ENCODE results near the gene PXDC1.

Gene PXDC1

GRCh38 chr6:3745566-3746118 is 5.9 kb downstream of the PXDC1 start:
- H2AK5ac ChIP-seq (ENCODE audit: low read depth, low read length), result no peak overlapping the region
- no peak overlapping the region for H2BK12ac ChIP-seq (ENCODE audit: low read length)
- H3K18ac ChIP-seq (ENCODE audit: low read length), result no peak overlapping the region
- peaks cover 4 to 35% of the 10 kb centered on the region in 2 donors for H3K4me1 ChIP-seq (ENCODE audit: control insufficient read depth in 2 of 2, insufficient read depth in 1 of 2, low read depth in 1 of 2, low read length in 2 of 2)
- no peak overlapping the region for H4K8ac ChIP-seq (ENCODE audit: low read depth, low read length)
- WGBS, 2 donors (ENCODE audit: extremely low coverage in 2 of 2, insufficient read length in 2 of 2, insufficient replicate concordance in 1 of 2), result no CpG with 5 or more reads among the region's 4 CpGs
- H3K23ac ChIP-seq (ENCODE audit: low read depth, low read length, poor library complexity), result no peak overlapping the region
- no peak overlapping the region for H2BK120ac ChIP-seq (ENCODE audit: low read depth, low read length)
- no peak overlapping the region for H4K91ac ChIP-seq (ENCODE audit: low read depth, low read length, poor library complexity)
- no peak overlapping the region for H3K9ac ChIP-seq (ENCODE audit: low read depth, low read length, poor library complexity)
- no peaks in the 10 kb centered on the region for H3K9me3 ChIP-seq (replicated peaks in 1 of 2; ENCODE audit: control insufficient read depth in 2 of 2, insufficient read depth in 1 of 2, low read depth in 1 of 2, low read length in 2 of 2)
- H3K4me2 ChIP-seq (ENCODE audit: insufficient read depth, low read length, poor library complexity, severe bottlenecking), result no peak overlapping the region
- H3K4me3 ChIP-seq (ENCODE audit: low read length in 2 of 2), result no peak overlapping the region
- no peak for DNase-seq (ENCODE audit: low spot score)
- H3K14ac ChIP-seq (ENCODE audit: low read length), result no peak overlapping the region
- H3K27ac ChIP-seq (replicated peaks; ENCODE audit: low read length), result no peak overlapping the region
- H2BK5ac ChIP-seq (ENCODE audit: low read length), result no peak overlapping the region
- H3K4ac ChIP-seq (ENCODE audit: low read length), result no peak overlapping the region
- peaks cover 2% of the 10 kb centered on the region for H3K79me1 ChIP-seq (ENCODE audit: low read depth, low read length)
- H3K36me3 ChIP-seq (replicated peaks in 1 of 2; ENCODE audit: control insufficient read depth in 2 of 2, insufficient read depth in 2 of 2, low read length in 2 of 2), result peaks cover 0 to 40% of the 10 kb centered on the region in 2 donors
- H2BK15ac ChIP-seq (ENCODE audit: low read length), result no peak overlapping the region
- no peak overlapping the region for H2AFZ ChIP-seq (ENCODE audit: low read length)
- peaks cover 0 to 23% (median 2%) of the 10 kb centered on the region in 3 experiments for H3K27me3 ChIP-seq (ENCODE audit: control insufficient read depth in 3 of 3, insufficient read depth in 3 of 3, low read depth in 1 of 3, low read length in 3 of 3)

GRCh38 chr6:3744901-3745470 is 6.5 kb downstream of the PXDC1 start:
- no peak overlapping the region for H2BK15ac ChIP-seq (ENCODE audit: low read length)
- no peak for DNase-seq (ENCODE audit: low spot score)
- no peak overlapping the region for H3K27ac ChIP-seq (replicated peaks; ENCODE audit: low read length)
- no peaks in the 10 kb centered on the region for H3K9me3 ChIP-seq (replicated peaks in 1 of 2; ENCODE audit: control insufficient read depth in 2 of 2, insufficient read depth in 1 of 2, low read depth in 1 of 2, low read length in 2 of 2)
- H2BK12ac ChIP-seq (ENCODE audit: low read length), result no peak overlapping the region
- no peak overlapping the region for H3K14ac ChIP-seq (ENCODE audit: low read length)
- no peak overlapping the region for H2BK5ac ChIP-seq (ENCODE audit: low read length)
- no peak overlapping the region for H3K18ac ChIP-seq (ENCODE audit: low read length)
- H4K91ac ChIP-seq (ENCODE audit: low read depth, low read length, poor library complexity), result no peak overlapping the region
- H3K4me2 ChIP-seq (ENCODE audit: insufficient read depth, low read length, poor library complexity, severe bottlenecking), result no peak overlapping the region
- H2AFZ ChIP-seq (ENCODE audit: low read length), result no peak overlapping the region
- no peak overlapping the region for H3K9ac ChIP-seq (ENCODE audit: low read depth, low read length, poor library complexity)
- no peak overlapping the region for H3K23ac ChIP-seq (ENCODE audit: low read depth, low read length, poor library complexity)
- H4K8ac ChIP-seq (ENCODE audit: low read depth, low read length), result no peak overlapping the region
- WGBS, 2 donors (ENCODE audit: extremely low coverage in 2 of 2, insufficient read length in 2 of 2, insufficient replicate concordance in 1 of 2), result no CpG with 5 or more reads among the region's 20 CpGs
- peaks cover 3% of the 10 kb centered on the region for H3K79me1 ChIP-seq (ENCODE audit: low read depth, low read length)
- H3K27me3 ChIP-seq (ENCODE audit: control insufficient read depth in 3 of 3, insufficient read depth in 3 of 3, low read depth in 1 of 3, low read length in 3 of 3), result peaks cover 0 to 16% (median 2%) of the 10 kb centered on the region in 3 experiments
- H3K4ac ChIP-seq (ENCODE audit: low read length), result no peak overlapping the region
- peaks cover 0 to 44% of the 10 kb centered on the region in 2 donors for H3K36me3 ChIP-seq (replicated peaks in 1 of 2; ENCODE audit: control insufficient read depth in 2 of 2, insufficient read depth in 2 of 2, low read length in 2 of 2)
- H3K4me3 ChIP-seq (ENCODE audit: low read length in 2 of 2), result no peak overlapping the region
- H3K4me1 ChIP-seq (ENCODE audit: control insufficient read depth in 2 of 2, insufficient read depth in 1 of 2, low read depth in 1 of 2, low read length in 2 of 2), result peaks cover 4 to 33% of the 10 kb centered on the region in 2 donors
- H2AK5ac ChIP-seq (ENCODE audit: low read depth, low read length), result no peak overlapping the region
- H2BK120ac ChIP-seq (ENCODE audit: low read depth, low read length), result no peak overlapping the region

- H2BK15ac ChIP-seq (ENCODE audit: low read length), result no peak overlapping the region
- no peaks in the 10 kb centered on the region for H3K9me3 ChIP-seq (replicated peaks in 1 of 2; ENCODE audit: control insufficient read depth in 2 of 2, insufficient read depth in 1 of 2, low read depth in 1 of 2, low read length in 2 of 2)
- H3K79me1 ChIP-seq (ENCODE audit: low read depth, low read length), result peaks cover 3% of the 10 kb centered on the region
- H2AFZ ChIP-seq (ENCODE audit: low read length), result no peak overlapping the region
- H3K9ac ChIP-seq (ENCODE audit: low read depth, low read length, poor library complexity), result peak overlapping the region; percentile 26
- peak overlapping the region; percentile 71 for H2AK5ac ChIP-seq (ENCODE audit: low read depth, low read length)
- no peak overlapping the region for H2BK12ac ChIP-seq (ENCODE audit: low read length)
- H2BK120ac ChIP-seq (ENCODE audit: low read depth, low read length), result no peak overlapping the region
- no peak overlapping the region for H3K4me3 ChIP-seq (ENCODE audit: low read length in 2 of 2)
- no CpG with 5 or more reads among the region's 19 CpGs for WGBS, 2 donors (ENCODE audit: extremely low coverage in 2 of 2, insufficient read length in 2 of 2, insufficient replicate concordance in 1 of 2)
- H3K27me3 ChIP-seq (ENCODE audit: control insufficient read depth in 3 of 3, insufficient read depth in 3 of 3, low read depth in 1 of 3, low read length in 3 of 3), result peaks cover 0 to 10% (median under 1%) of the 10 kb centered on the region in 3 experiments
- no peak overlapping the region for H3K27ac ChIP-seq (replicated peaks; ENCODE audit: low read length)
- H3K36me3 ChIP-seq (replicated peaks in 1 of 2; ENCODE audit: control insufficient read depth in 2 of 2, insufficient read depth in 2 of 2, low read length in 2 of 2), result peaks cover 0 to 45% of the 10 kb centered on the region in 2 donors
- no peak overlapping the region for H4K91ac ChIP-seq (ENCODE audit: low read depth, low read length, poor library complexity)
- H3K18ac ChIP-seq (ENCODE audit: low read length), result peak overlapping the region; percentile 3
- no peak overlapping the region for H3K4me2 ChIP-seq (ENCODE audit: insufficient read depth, low read length, poor library complexity, severe bottlenecking)
- H3K4ac ChIP-seq (ENCODE audit: low read length), result no peak overlapping the region
- H3K14ac ChIP-seq (ENCODE audit: low read length), result peak overlapping the region; percentile 51
- H2BK5ac ChIP-seq (ENCODE audit: low read length), result no peak overlapping the region
- H3K23ac ChIP-seq (ENCODE audit: low read depth, low read length, poor library complexity), result no peak overlapping the region
- no peak for DNase-seq (ENCODE audit: low spot score)
- no peak overlapping the region for H4K8ac ChIP-seq (ENCODE audit: low read depth, low read length)
- H3K4me1 ChIP-seq (ENCODE audit: control insufficient read depth in 2 of 2, insufficient read depth in 1 of 2, low read depth in 1 of 2, low read length in 2 of 2), result peaks cover 2 to 27% of the 10 kb centered on the region in 2 donors
Measured at GRCh38 chr6:3744211-3744900, 7.2 kb downstream of the PXDC1 start.

- Histone ChIP-seq H3K23ac (ENCODE audit: low read depth, low read length, poor library complexity) (no peak overlapping the region), H2BK120ac (ENCODE audit: low read depth, low read length) (no peak overlapping the region), H3K79me1 (ENCODE audit: low read depth, low read length) (peaks cover 3% of the 10 kb centered on the region), H3K14ac (ENCODE audit: low read length) (no peak overlapping the region), H3K9me3 (replicated peaks in 1 of 2; ENCODE audit: control insufficient read depth in 2 of 2, insufficient read depth in 1 of 2, low read depth in 1 of 2, low read length in 2 of 2) (no peaks in the 10 kb centered on the region), H4K8ac (ENCODE audit: low read depth, low read length) (no peak overlapping the region), H3K4me3 (ENCODE audit: low read length in 2 of 2) (no peak overlapping the region), H4K91ac (ENCODE audit: low read depth, low read length, poor library complexity) (no peak overlapping the region), H3K27me3 (ENCODE audit: control insufficient read depth in 3 of 3, insufficient read depth in 3 of 3, low read depth in 1 of 3, low read length in 3 of 3) (peaks cover 0 to 6% (median 0%) of the 10 kb centered on the region in 3 experiments), H3K9ac (ENCODE audit: low read depth, low read length, poor library complexity) (no peak overlapping the region), H2BK15ac (ENCODE audit: low read length) (no peak overlapping the region), H3K4me1 (ENCODE audit: control insufficient read depth in 2 of 2, insufficient read depth in 1 of 2, low read depth in 1 of 2, low read length in 2 of 2) (peaks cover 1 to 19% of the 10 kb centered on the region in 2 donors), H3K4ac (ENCODE audit: low read length) (no peak overlapping the region), H2AK5ac (ENCODE audit: low read depth, low read length) (no peak overlapping the region), H3K4me2 (ENCODE audit: insufficient read depth, low read length, poor library complexity, severe bottlenecking) (no peak overlapping the region), H3K27ac (replicated peaks; ENCODE audit: low read length) (no peak overlapping the region), H2AFZ (ENCODE audit: low read length) (no peak overlapping the region), H3K18ac (ENCODE audit: low read length) (no peak overlapping the region), H3K36me3 (replicated peaks in 1 of 2; ENCODE audit: control insufficient read depth in 2 of 2, insufficient read depth in 2 of 2, low read length in 2 of 2) (peaks cover 0 to 49% of the 10 kb centered on the region in 2 donors), H2BK5ac (ENCODE audit: low read length) (no peak overlapping the region), H2BK12ac (ENCODE audit: low read length) (no peak overlapping the region)
- no peak for DNase-seq (ENCODE audit: low spot score)
- WGBS, 2 donors (ENCODE audit: extremely low coverage in 2 of 2, insufficient read length in 2 of 2, insufficient replicate concordance in 1 of 2), result no CpG with 5 or more reads among the region's 10 CpGs
Measured at GRCh38 chr6:3743541-3743940, 8.0 kb downstream of the PXDC1 start.
